ENCODE data around the gene TPRG1. TPM values are rescaled to one million over a fixed set of nuclear protein-coding genes. Genes with fewer than 3 reads are reported as not detected.
"Not testable (repeated sequence)": the region's sequence is repeated elsewhere in the genome, so short reads cannot be mapped to it uniquely, and the experiment has no call there.

The TPRG1 gene
- total RNA-seq, 2 experiments from 2014 or later = 9.7 to 10.5 TPM

DNA sequence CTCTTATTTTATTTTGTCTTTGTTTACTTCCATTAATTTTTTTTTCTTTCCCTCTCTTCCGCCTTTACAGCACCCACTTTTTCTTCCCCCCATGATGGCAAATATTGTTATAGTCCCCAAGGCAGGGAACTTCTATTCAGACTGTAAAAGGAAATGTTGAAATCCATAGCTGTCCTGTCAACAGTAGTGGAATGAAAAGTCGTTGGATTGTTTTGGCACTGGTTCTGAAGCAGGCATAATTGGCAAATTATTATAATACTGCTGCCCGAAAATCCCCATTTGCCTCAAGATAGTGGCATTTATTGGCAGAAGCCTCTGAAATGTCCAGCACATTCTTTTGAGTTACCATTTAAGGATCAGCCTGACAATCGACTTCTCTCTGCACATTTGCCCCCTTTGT, 150.6 kb downstream of the TPRG1 start:
- CTCF ChIA-PET = interaction anchor here (1.8 kb wide), 1 partner anchor 34 kb away, joined by 5 read pairs; no protein-coding TSS in a partner anchor
- no peak for ATAC-seq
- peaks cover 47% of the 10 kb centered on the region for H3K4me1 Mint-ChIP-seq
- no peaks in the 10 kb centered on the region for H3K27me3 Mint-ChIP-seq
- no peak overlapping the region for H3K4me3 Mint-ChIP-seq
- H3K27ac Mint-ChIP-seq = no peak overlapping the region
- no peak for DNase-seq
- peaks cover 12% of the 10 kb centered on the region for H3K9me3 Mint-ChIP-seq (ENCODE audit: low read depth)
- peaks cover 63% of the 10 kb centered on the region for H3K36me3 Mint-ChIP-seq

DNA sequence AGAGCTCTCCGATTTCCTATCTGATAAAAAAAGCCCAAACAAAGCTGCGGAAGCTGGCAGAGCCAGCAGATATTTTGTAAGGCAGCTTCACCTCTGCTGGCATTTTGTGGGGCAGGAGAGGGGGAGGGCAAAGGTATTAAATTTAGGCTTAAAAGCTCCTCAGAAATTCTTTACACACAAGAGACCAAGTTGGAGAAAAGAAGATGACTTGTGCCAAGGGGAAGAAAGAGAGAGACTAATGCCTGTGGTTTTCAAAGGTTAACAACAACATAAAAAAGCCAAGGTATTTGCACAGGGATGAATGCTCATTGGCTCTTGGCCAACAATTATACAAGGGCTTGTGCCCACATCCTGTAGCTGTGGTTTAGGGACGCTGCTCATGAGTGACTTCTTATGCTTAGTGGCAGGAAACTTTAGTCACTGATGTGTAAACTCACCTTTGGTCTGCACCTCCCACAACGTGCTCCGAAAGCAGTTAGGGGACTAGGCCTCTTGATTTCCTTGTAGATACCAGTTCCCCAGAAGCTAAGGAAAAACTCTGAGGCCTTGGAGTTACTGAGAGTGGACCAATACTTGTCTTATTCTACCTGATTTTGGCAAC, 152.9 kb downstream of the TPRG1 start:
- Mint-ChIP-seq H3K36me3 (peaks cover 63% of the 10 kb centered on the region), H3K4me1 (peaks cover 58% of the 10 kb centered on the region), H3K27ac (peak overlapping the region; percentile 97), H3K9me3 (ENCODE audit: low read depth) (peaks cover 11% of the 10 kb centered on the region), H3K27me3 (no peaks in the 10 kb centered on the region), H3K4me3 (peak overlapping the region; percentile 57)
- CTCF ChIA-PET = interaction anchor here (1.0 to 1.8 kb wide), 10 partner anchors 13 to 1584 kb away, joined by 3 to 7 read pairs (median 4); no protein-coding TSS in a partner anchor
- ATAC-seq = peak; percentile 99
- DNase-seq = peak; percentile 96

DNA sequence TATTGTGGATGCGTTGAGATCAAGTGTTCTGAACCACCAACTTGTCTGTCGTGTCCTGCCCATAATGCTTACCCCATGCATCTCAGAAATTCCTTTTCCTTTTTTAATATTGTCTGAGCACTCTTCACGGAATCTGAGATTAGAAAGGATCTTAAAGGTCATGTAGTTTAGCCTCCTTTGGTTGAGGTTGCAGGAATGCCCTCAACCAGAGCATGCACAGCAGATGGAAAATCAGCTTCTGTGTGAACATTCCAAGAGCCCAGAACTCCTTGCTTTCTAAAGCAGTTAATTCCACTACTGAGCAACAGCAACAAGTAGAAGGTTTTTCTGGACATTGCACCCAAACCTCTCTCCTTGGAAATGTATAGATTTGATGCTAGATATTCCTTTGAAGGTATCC, 153.7 kb downstream of the TPRG1 start:
- H3K27ac Mint-ChIP-seq = peak overlapping the region; percentile 97
- peaks cover 11% of the 10 kb centered on the region for H3K9me3 Mint-ChIP-seq (ENCODE audit: low read depth)
- no peak for DNase-seq
- H3K4me3 Mint-ChIP-seq = no peak overlapping the region
- peaks cover 62% of the 10 kb centered on the region for H3K36me3 Mint-ChIP-seq
- CTCF ChIA-PET = interaction anchor here (1.2 to 1.8 kb wide), 4 partner anchors 22 to 276 kb away, joined by 3 to 7 read pairs (median 4); no protein-coding TSS in a partner anchor
- peaks cover 65% of the 10 kb centered on the region for H3K4me1 Mint-ChIP-seq
- no peaks in the 10 kb centered on the region for H3K27me3 Mint-ChIP-seq
- ATAC-seq = no peak

- H3K27me3 Mint-ChIP-seq; H3K9me3 Mint-ChIP-seq (ENCODE audit: low read depth); DNase-seq; ATAC-seq; H3K4me3 Mint-ChIP-seq: not testable (repeated sequence)
- H3K36me3 Mint-ChIP-seq = peaks cover 41% of the 10 kb centered on the region
- CTCF ChIA-PET = interaction anchor here (0.5 to 1.9 kb wide), 4 partner anchors 21 to 352 kb away, joined by 3 to 5 read pairs (median 4); no protein-coding TSS in a partner anchor
- peaks cover 70% of the 10 kb centered on the region for H3K4me1 Mint-ChIP-seq
- peak overlapping the region; percentile 73 for H3K27ac Mint-ChIP-seq
Measured at GRCh38 chr3:189329630-189330029, 157.9 kb downstream of the TPRG1 start.

DNA sequence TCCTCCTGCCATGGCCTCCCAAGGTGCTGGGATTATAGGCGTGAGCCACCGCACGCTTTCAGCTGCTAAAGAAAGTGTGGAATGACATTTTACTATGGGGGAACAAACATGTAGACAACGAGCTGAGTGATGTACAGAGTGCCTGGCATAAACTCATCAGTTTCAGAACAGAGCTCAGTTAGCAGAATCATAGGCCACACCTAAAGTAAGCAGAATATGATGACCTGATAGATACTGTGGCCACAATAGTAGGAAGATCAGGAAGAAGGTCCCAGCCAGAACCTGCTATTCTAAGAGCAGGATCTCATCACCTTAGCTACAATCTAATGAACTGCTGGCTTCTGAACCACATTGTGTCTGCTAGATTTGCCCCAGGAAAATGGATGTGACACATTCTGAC, 158.3 kb downstream of the TPRG1 start:
- Mint-ChIP-seq H3K36me3 (peaks cover 36% of the 10 kb centered on the region), H3K4me1 (peaks cover 70% of the 10 kb centered on the region), H3K27ac (peak overlapping the region; percentile 73), H3K27me3 (no peaks in the 10 kb centered on the region), H3K9me3 (ENCODE audit: low read depth) (peaks cover 2% of the 10 kb centered on the region), H3K4me3 (no peak overlapping the region)
- ATAC-seq (no peak), DNase-seq (no peak)
- CTCF ChIA-PET = interaction anchor here (0.5 to 1.9 kb wide), 6 partner anchors 10 to 352 kb away, joined by 3 to 5 read pairs (median 4); no protein-coding TSS in a partner anchor

GRCh38 chr3:189331002-189331418, 159.2 kb downstream of the TPRG1 start:
- Mint-ChIP-seq H3K4me1 (peaks cover 64% of the 10 kb centered on the region), H3K4me3 (peak overlapping the region; percentile 10), H3K9me3 (ENCODE audit: low read depth) (peaks cover 2% of the 10 kb centered on the region), H3K36me3 (peaks cover 32% of the 10 kb centered on the region), H3K27ac (peak overlapping the region; percentile 72), H3K27me3 (no peaks in the 10 kb centered on the region)
- CTCF ChIA-PET = interaction anchor here (1.3 to 1.5 kb wide), 2 partner anchors 11 to 30 kb away, joined by 3 to 4 read pairs; no protein-coding TSS in a partner anchor
- ATAC-seq (peak; percentile 75), DNase-seq (no peak)

GRCh38 chr3:189334064-189334920, 162.5 kb downstream of the TPRG1 start:
- Mint-ChIP-seq H3K36me3 (peaks cover 19% of the 10 kb centered on the region), H3K9me3 (ENCODE audit: low read depth) (peaks cover 3% of the 10 kb centered on the region), H3K4me3 (no peak overlapping the region), H3K27me3 (no peaks in the 10 kb centered on the region), H3K27ac (no peak overlapping the region), H3K4me1 (peaks cover 42% of the 10 kb centered on the region)
- ATAC-seq = peak; percentile 20
- CTCF ChIA-PET = interaction anchor here (1.0 to 1.5 kb wide), 2 partner anchors 61 to 62 kb away, joined by 3 to 5 read pairs; no protein-coding TSS in a partner anchor
- no peak for DNase-seq

DNA sequence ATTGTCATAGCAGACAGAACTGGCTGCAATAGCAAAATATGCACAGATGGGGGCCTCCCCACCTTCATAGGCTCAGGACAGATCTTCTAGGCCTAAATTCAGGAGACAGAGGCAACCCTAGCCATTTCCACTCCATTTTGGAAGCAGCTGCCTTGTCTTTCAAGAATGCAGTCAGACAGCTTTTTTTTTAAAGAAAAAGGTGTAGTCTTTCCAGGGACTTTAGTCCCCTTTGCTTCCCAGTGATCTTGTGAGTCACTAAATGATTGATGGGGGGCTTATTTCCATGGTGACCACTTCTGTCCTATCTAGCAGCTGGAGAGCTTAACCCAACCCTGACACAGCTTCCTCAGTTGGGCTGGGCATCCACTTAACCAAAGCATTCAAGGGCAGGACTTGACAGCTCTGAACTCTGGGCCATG, 165.9 kb downstream of the TPRG1 start:
- peaks cover 3% of the 10 kb centered on the region for H3K9me3 Mint-ChIP-seq (ENCODE audit: low read depth)
- no peaks in the 10 kb centered on the region for H3K27me3 Mint-ChIP-seq
- CTCF ChIA-PET = interaction anchor here (1.0 kb wide), 1 partner anchor 28 kb away, joined by 4 read pairs; no protein-coding TSS in a partner anchor

GRCh38 chr3:189338366-189338765, 166.6 kb downstream of the TPRG1 start:
- CTCF ChIA-PET = no interaction called here
- no peak for DNase-seq
- H3K27ac Mint-ChIP-seq = no peak overlapping the region
- no peak for ATAC-seq
- no peak overlapping the region for H3K4me3 Mint-ChIP-seq
- H3K9me3 Mint-ChIP-seq (ENCODE audit: low read depth) = peaks cover 3% of the 10 kb centered on the region
- H3K4me1 Mint-ChIP-seq = peaks cover 19% of the 10 kb centered on the region
- no peaks in the 10 kb centered on the region for H3K27me3 Mint-ChIP-seq
- H3K36me3 Mint-ChIP-seq = peaks cover 13% of the 10 kb centered on the region

More for the DNA sequence above, 165.9 kb downstream of the TPRG1 start:
- DNase-seq (no peak), ATAC-seq (no peak)
- H3K4me3 Mint-ChIP-seq = no peak overlapping the region
- peaks cover 21% of the 10 kb centered on the region for H3K4me1 Mint-ChIP-seq
- H3K27ac Mint-ChIP-seq = no peak overlapping the region
- H3K36me3 Mint-ChIP-seq = peaks cover 17% of the 10 kb centered on the region

- no peak for DNase-seq
- CTCF ChIA-PET = interaction anchor here (0.9 to 1.1 kb wide), 2 partner anchors 23 to 54 kb away, joined by 3 to 4 read pairs; no protein-coding TSS in a partner anchor
- peaks cover 3% of the 10 kb centered on the region for H3K9me3 Mint-ChIP-seq (ENCODE audit: low read depth)
- ATAC-seq = no peak
- H3K4me1 Mint-ChIP-seq = peaks cover 4% of the 10 kb centered on the region
- no peaks in the 10 kb centered on the region for H3K27me3 Mint-ChIP-seq
- peaks cover 9% of the 10 kb centered on the region for H3K36me3 Mint-ChIP-seq
- H3K4me3 Mint-ChIP-seq = no peak overlapping the region
- H3K27ac Mint-ChIP-seq = no peak overlapping the region
Measured at GRCh38 chr3:189339996-189340395, 168.2 kb downstream of the TPRG1 start.

GRCh38 chr3:189340680-189341460, 169.1 kb downstream of the TPRG1 start:
- DNase-seq (no peak), ATAC-seq (no peak)
- H3K9me3 Mint-ChIP-seq (ENCODE audit: low read depth) = peaks cover 3% of the 10 kb centered on the region
- no peak overlapping the region for H3K27ac Mint-ChIP-seq
- H3K36me3 Mint-ChIP-seq = peaks cover 7% of the 10 kb centered on the region
- peaks cover 1% of the 10 kb centered on the region for H3K4me1 Mint-ChIP-seq
- no peak overlapping the region for H3K4me3 Mint-ChIP-seq
- CTCF ChIA-PET = interaction anchor here (0.9 kb wide), 1 partner anchor 53 kb away, joined by 3 read pairs; no protein-coding TSS in a partner anchor
- H3K27me3 Mint-ChIP-seq = no peaks in the 10 kb centered on the region

- H3K27ac Mint-ChIP-seq = no peak overlapping the region
Measured at GRCh38 chr3:189342811-189343210, 171.0 kb downstream of the TPRG1 start.

More at GRCh38 chr3:189342811-189343210, 171.0 kb downstream of the TPRG1 start:
- no peak for DNase-seq
- CTCF ChIA-PET = interaction anchor here (1.2 to 1.4 kb wide), 2 partner anchors 10 to 11 kb away, joined by 3 read pairs; no protein-coding TSS in a partner anchor
- Mint-ChIP-seq H3K36me3 (no peaks in the 10 kb centered on the region), H3K4me1 (no peaks in the 10 kb centered on the region), H3K27me3 (no peaks in the 10 kb centered on the region), H3K4me3 (no peak overlapping the region), H3K9me3 (ENCODE audit: low read depth) (no peaks in the 10 kb centered on the region)
- ATAC-seq = no peak
